IMR-90 (cell line): ENCODE measurements around the gene CD79B. TPM values are rescaled to one million over a fixed set of nuclear protein-coding genes. Genes with fewer than 3 reads are reported as not detected.

Experiments used
- ATAC-seq: fragments of 200-7000 bp; cut with Tn5 transposase; 2 replicates; pipeline ENCODE4 v1.9.1; 2020; ENCODE audit warnings: low read depth, mild to moderate bottlenecking, moderate library complexity
- Bru-seq: library from RNA; stranded (reverse); fragments of 400-500 nt; gene quantifications from one replicate; lab custom pipeline; 2021; lab: Mats Ljungman, UMichigan
- BruChase-seq, 2 experiments: library from RNA; stranded (reverse); fragments of 400-500 nt; gene quantifications; one replicate each; lab custom pipeline; 2021; lab: Mats Ljungman, UMichigan
- BruUV-seq: library from RNA; stranded (reverse); fragments of 400-500 nt; replicated peaks from 2 replicates; lab custom pipeline; 2021; lab: Mats Ljungman, UMichigan
- CTCF ChIA-PET: fragments of 300-600 bp; formaldehyde crosslinking; extraction: SDS; loops from one replicate; lab custom pipeline; 2021; ENCODE audit warnings: antibody characterized with exemption; lab: Yijun Ruan, JAX
- POLR2A ChIA-PET: fragments of 300-600 bp; sonication (Branson Sonifier 250); formaldehyde crosslinking; loops from one replicate; lab custom pipeline; 2022; ENCODE audit warnings: antibody characterized with exemption; ENCODE audit not compliant: unreplicated experiment; lab: Charles Lee
- DNase-seq: peaks from one replicate; pipeline ENCODE4 v3.0.0; 2013
- H2AFZ ChIP-seq: replicated peaks from 2 replicates; pipeline ENCODE3; 2013; ENCODE audit warnings: low read length, mild to moderate bottlenecking; ENCODE audit not compliant: poor library complexity
- H2AK5ac ChIP-seq: 2 replicates; pipeline ENCODE4 v1.6.1; 2013; ENCODE audit warnings: low read depth, low read length, inconsistent platforms
- H2AK9ac ChIP-seq: replicated peaks from 2 replicates; pipeline ENCODE3; 2013; ENCODE audit warnings: mild to moderate bottlenecking, low read depth, low read length, moderate library complexity; ENCODE audit not compliant: poor library complexity
- H2BK120ac ChIP-seq: 2 replicates; pipeline ENCODE4 v1.6.1; 2013; ENCODE audit warnings: low read depth, low read length, inconsistent platforms
- H2BK15ac ChIP-seq: 3 replicates; pipeline ENCODE4 v1.6.1; 2013; ENCODE audit warnings: low read depth, low read length, inconsistent platforms
- H2BK20ac ChIP-seq: 2 replicates; pipeline ENCODE4 v1.6.1; 2013; ENCODE audit warnings: low read depth, mild to moderate bottlenecking, inconsistent platforms, low read length, moderate library complexity
- H2BK5ac ChIP-seq: 2 replicates; pipeline ENCODE4 v1.6.1; 2013; ENCODE audit warnings: mild to moderate bottlenecking, low read depth, low read length, inconsistent platforms; ENCODE audit not compliant: poor library complexity, severe bottlenecking
- H3K14ac ChIP-seq: replicated peaks from 2 replicates; pipeline ENCODE4 v1.6.1; 2013; ENCODE audit warnings: low read depth, low read length, inconsistent platforms
- H3K18ac ChIP-seq: 2 replicates; pipeline ENCODE4 v1.6.1; 2013; ENCODE audit warnings: low read depth, low read length, control low read depth
- H3K23ac ChIP-seq: 2 replicates; pipeline ENCODE4 v1.6.1; 2013; ENCODE audit warnings: low read depth, low read length, inconsistent platforms
- H3K27ac ChIP-seq: 2 replicates; pipeline ENCODE4 v1.5.1; 2013; ENCODE audit warnings: mild to moderate bottlenecking, control low read depth, low read length; ENCODE audit not compliant: insufficient read depth
- H3K27me3 ChIP-seq: 2 replicates; pipeline ENCODE4 v1.6.1; 2013; ENCODE audit warnings: low read length; ENCODE audit not compliant: control insufficient read depth, insufficient read depth
- H3K36me3 ChIP-seq: 2 replicates; pipeline ENCODE4 v1.6.1; 2013; ENCODE audit warnings: low read length, mixed read lengths; ENCODE audit not compliant: control insufficient read depth, insufficient read depth
- H3K4ac ChIP-seq: 2 replicates; pipeline ENCODE4 v1.6.1; 2013; ENCODE audit warnings: low read depth, low read length, inconsistent platforms
- H3K4me1 ChIP-seq: 2 replicates; pipeline ENCODE4 v1.6.1; 2013; ENCODE audit warnings: low read length, mixed read lengths; ENCODE audit not compliant: control insufficient read depth, insufficient read depth
- H3K4me2 ChIP-seq: 2 replicates; pipeline ENCODE4 v1.6.1; 2013; ENCODE audit warnings: low read depth, mild to moderate bottlenecking, control low read depth, low read length, moderate library complexity
- H3K4me3 ChIP-seq: 2 replicates; pipeline ENCODE4 v1.5.1; 2013; ENCODE audit warnings: low read depth, mild to moderate bottlenecking, control low read depth, low read length, moderate library complexity; ENCODE audit not compliant: insufficient read depth
- H3K56ac ChIP-seq: 2 replicates; pipeline ENCODE4 v1.6.1; 2013; ENCODE audit warnings: low read length, inconsistent platforms; ENCODE audit not compliant: insufficient read depth; ENCODE audit errors: extremely low read depth
- H3K79me1 ChIP-seq, 2 experiments: 2 replicates each; pipeline ENCODE4 v1.6.1; 2013; ENCODE audit warnings: low read length in 2 of 2, inconsistent platforms in 1 of 2, low read depth in 1 of 2
- H3K9ac ChIP-seq: 2 replicates; pipeline ENCODE4 v1.6.1; 2013; ENCODE audit warnings: low read depth, low read length, control low read depth
- H3K9me1 ChIP-seq: 2 replicates; pipeline ENCODE4 v1.6.1; 2013; ENCODE audit warnings: low read length, inconsistent platforms; ENCODE audit not compliant: insufficient read depth
- H3K9me3 ChIP-seq: 2 replicates; pipeline ENCODE4 v1.6.1; 2013; ENCODE audit warnings: low read length; ENCODE audit not compliant: control insufficient read depth, insufficient read depth
- H4K20me1 ChIP-seq: 2 replicates; pipeline ENCODE4 v1.6.1; 2013; ENCODE audit warnings: low read length, inconsistent platforms; ENCODE audit not compliant: insufficient read depth
- H4K5ac ChIP-seq: 2 replicates; pipeline ENCODE4 v1.6.1; 2013; ENCODE audit warnings: mild to moderate bottlenecking, low read depth, low read length, control low read depth
- H4K8ac ChIP-seq, 2 experiments: 2 replicates each; pipeline ENCODE4 v1.6.1; 2013; ENCODE audit warnings: low read depth in 2 of 2, low read length in 2 of 2, control low read depth in 1 of 2, inconsistent platforms in 1 of 2
- H4K91ac ChIP-seq: 2 replicates; pipeline ENCODE4 v1.6.1; 2013; ENCODE audit warnings: low read depth, low read length, inconsistent platforms; ENCODE audit not compliant: insufficient read depth
- CEBPB ChIP-seq: IDR thresholded peaks from 2 replicates; pipeline ENCODE4 v1.6.1; 2012; ENCODE audit warnings: low read depth, low read length, improper control_type of control experiment
- ELK1 ChIP-seq: fragments of 150-350 bp; IDR thresholded peaks from 2 replicates; pipeline ENCODE4 v1.6.1; 2016; ENCODE audit warnings: low read depth, mild to moderate bottlenecking, low read length, moderate library complexity, borderline replicate concordance
- WGBS, 2 experiments: methylation state at CpG; one replicate each; pipeline versions ENCODE4 v1.1.5 to v1.1.7; 2013; ENCODE audit warnings: missing lambda C conversion rate in 2 of 2; ENCODE audit not compliant: insufficient read length in 1 of 2; ENCODE audit errors: extremely low coverage in 2 of 2; 5-methylcytosine and 5-hydroxymethylcytosine counted together
- dilution Hi-C: fragments of 300-500 bp; cut with HindIII; formaldehyde crosslinking; loops from one replicate; pipeline ENCODE4 v1.14.3; 2018; ENCODE audit warnings: low sequenced_read_pairs; ENCODE audit not compliant: unreplicated experiment
- in situ Hi-C: fragments of 300-500 bp; cut with MboI; formaldehyde crosslinking; loops from 3 replicates; pipeline ENCODE4 v1.14.3; 2019; ENCODE audit warnings: low sequenced_read_pairs, inconsistent platforms, mixed read lengths
- intact Hi-C: fragments of 100-400 bp; cut with micrococcal nuclease; formaldehyde crosslinking; loops from 2 replicates; pipeline ENCODE4 v1.10.0; 2022
- long read RNA-seq: library from polyadenylated mRNA; unstranded; transcript quantifications from one replicate; pipeline ENCODE4 v2.0.0, GENCODE V29; 2021; ENCODE audit not compliant: unreplicated experiment
- polyA plus RNA-seq, 3 experiments: library from polyadenylated mRNA; depleted of rRNA; stranded (reverse); fragments of >200 nt; gene quantifications; 2 replicates each; pipeline ENCODE4 v1.2.3, GENCODE V29; 2012; ENCODE audit warnings: low replicate concordance in 1 of 3
- total RNA-seq: library from RNA; depleted of rRNA; stranded (reverse); fragments of >200 nt; gene quantifications from 2 replicates; pipeline ENCODE4 v1.2.3, GENCODE V29; 2012; rRNA removed

Gene CD79B
- total RNA-seq (not detected in 2 replicates), polyA plus RNA-seq (2012; rRNA removed) (not detected in 2 replicates), Bru-seq, nascent RNA (not detected), BruChase-seq, experiment 1, labeled RNA remaining after a 6-hour chase (not detected), BruChase-seq, experiment 2, labeled RNA remaining after a 2-hour chase (percentile 14 among the genes with signal in this experiment)
- not detected in 2 replicates for polyA plus RNA-seq (2012; cell fraction: cytosol; rRNA removed)
- polyA plus RNA-seq (2012; cell fraction: nucleus; rRNA removed; ENCODE audit: low replicate concordance) = not detected in 2 replicates
- long read RNA-seq = 0 reads

- Histone ChIP-seq H3K18ac (no peak within 1 kb of the TSS), H3K9me3 (no peaks in the 10 kb centered on the region), H2BK120ac (no peak within 1 kb of the TSS), H4K20me1 (no peaks in the 10 kb centered on the region), H2AFZ (no peak within 1 kb of the TSS), H3K27me3 (peaks cover 38% of the 10 kb centered on the region), H2BK5ac (no peak within 1 kb of the TSS), H3K27ac (no peak within 1 kb of the TSS), H3K9me1 (no peaks in the 10 kb centered on the region), H3K4me3 (no peak within 1 kb of the TSS), H2AK9ac (no peak within 1 kb of the TSS), H3K56ac (no peak within 1 kb of the TSS), H3K23ac (no peak within 1 kb of the TSS), H3K4me1 (no peaks in the 10 kb centered on the region), H3K4me2 (no peak within 1 kb of the TSS), H3K9ac (no peak within 1 kb of the TSS), H3K4ac (no peak within 1 kb of the TSS), H4K8ac (no peak within 1 kb of the TSS), H2BK20ac (no peak within 1 kb of the TSS), H3K79me1 (no peaks in the 10 kb centered on the region), H4K91ac (no peak within 1 kb of the TSS), H3K36me3 (no peaks in the 10 kb centered on the region), H3K14ac (no peak within 1 kb of the TSS), H4K5ac (no peak within 1 kb of the TSS), H2BK15ac (no peak within 1 kb of the TSS), H2AK5ac (no peak within 1 kb of the TSS)
- no peak for DNase-seq
- POLR2A ChIA-PET = no interaction called here
- CTCF ChIA-PET = no interaction called here
- no peak for ATAC-seq
- in situ Hi-C loops (no loop called here), intact Hi-C loops (no loop called here), dilution Hi-C loops (no loop called here)
- WGBS, 2 experiments = 82% methylated on average over 11 of the region's 19 CpGs; no CpG with 5 or more reads in 1 of the 2 experiments
- TF ChIP-seq ELK1 (no peak), CEBPB (no peak)
- no TSS peak for BruUV-seq
Observed at GRCh38 chr17:63931981-63932561, at the start of gene CD79B. Gene CD79B (minus strand): TSS chr17:63932331. CDS start chr17:63932261, 70 bp downstream.
